HepG2 (cell line): ENCODE results near the gene GPR155. TPM values are rescaled to one million over a fixed set of nuclear protein-coding genes. Genes with fewer than 3 reads are reported as not detected.
A peak's percentile ranks its signal among the peaks of the same experiment; 100 is the strongest.

ENCODE experiments used
- ETV6 ChIP-seq: sonication (generic); formaldehyde crosslinking; conservative IDR thresholded peaks from 2 replicates; pipeline ENCODE4 v1.4.0; 2020; ENCODE audit warnings: missing genetic modification reagents
- KMT2A ChIP-seq: sonication (generic); formaldehyde crosslinking; IDR thresholded peaks from 2 replicates; pipeline ENCODE4 v1.4.0; 2020; ENCODE audit warnings: missing genetic modification reagents
- KMT2B ChIP-seq: IDR thresholded peaks from 2 replicates; pipeline ENCODE4 v1.6.1; 2016; ENCODE audit warnings: missing genetic modification reagents, missing compliant biosample characterization
- MAZ ChIP-seq, 2 experiments: sonication (generic) in 1 of 2; formaldehyde crosslinking in 1 of 2; IDR thresholded peaks; 2 replicates each; pipeline versions ENCODE4 v1.5.0 to v1.6.1; 2012 to 2020; ENCODE audit warnings: low read depth in 2 of 2, mild to moderate bottlenecking in 2 of 2, borderline replicate concordance in 1 of 2, improper control_type of control experiment in 1 of 2, low read length in 1 of 2, missing genetic modification reagents in 1 of 2, moderate library complexity in 1 of 2
- PHF20 ChIP-seq: sonication (generic); formaldehyde crosslinking; IDR thresholded peaks from 2 replicates; pipeline ENCODE4 v1.5.0; 2020; ENCODE audit warnings: mild to moderate bottlenecking, missing genetic modification reagents
- SMAD9 ChIP-seq: sonication (generic); formaldehyde crosslinking; IDR thresholded peaks from 2 replicates; pipeline ENCODE4 v1.5.1; 2020; ENCODE audit warnings: mild to moderate bottlenecking, missing genetic modification reagents
- SP4 ChIP-seq: sonication (generic); formaldehyde crosslinking; IDR thresholded peaks from 2 replicates; pipeline ENCODE4 v1.8.1; 2023; ENCODE audit warnings: mild to moderate bottlenecking, missing genetic modification reagents
- SYNCRIP ChIP-seq: fragments of 200-400 bp; formaldehyde crosslinking; IDR thresholded peaks from 2 replicates; pipeline ENCODE4 v1.6.1; 2018; ENCODE audit warnings: mild to moderate bottlenecking, low read depth, low read length; ENCODE audit not compliant: insufficient read depth
- TARDBP ChIP-seq: sonication (generic); formaldehyde crosslinking; IDR thresholded peaks from 2 replicates; pipeline ENCODE4 v1.8.0; 2022; ENCODE audit warnings: mild to moderate bottlenecking, missing genetic modification reagents
- TGIF2 ChIP-seq: IDR thresholded peaks from 2 replicates; pipeline ENCODE4 v1.6.1; 2016; ENCODE audit warnings: control low read depth, missing compliant biosample characterization
- ZBTB38 ChIP-seq: sonication (generic); formaldehyde crosslinking; IDR thresholded peaks from 2 replicates; pipeline ENCODE4 v1.5.1; 2020; ENCODE audit warnings: mild to moderate bottlenecking, missing genetic modification reagents
- ZEB1 ChIP-seq: IDR thresholded peaks from 2 replicates; pipeline ENCODE4 v1.6.1; 2012; ENCODE audit warnings: mild to moderate bottlenecking, low read depth, inconsistent platforms; ENCODE audit not compliant: insufficient replicate concordance
- ZFP1 ChIP-seq: IDR thresholded peaks from 2 replicates; pipeline ENCODE4 v1.6.1; 2016
- ZFY ChIP-seq: sonication (generic); formaldehyde crosslinking; IDR thresholded peaks from 2 replicates; pipeline ENCODE4 v1.4.0; 2020; ENCODE audit warnings: missing genetic modification reagents
- ZNF136 ChIP-seq: sonication (generic); formaldehyde crosslinking; IDR thresholded peaks from 2 replicates; pipeline ENCODE4 v1.8.1; 2022; ENCODE audit warnings: low read depth, mild to moderate bottlenecking, moderate library complexity, missing genetic modification reagents
- ZNF205 ChIP-seq: IDR thresholded peaks from 2 replicates; pipeline ENCODE4 v1.6.1; 2018; ENCODE audit warnings: missing biosample characterization, missing genetic modification reagents
- ZNF382 ChIP-seq: sonication (generic); formaldehyde crosslinking; IDR thresholded peaks from 2 replicates; pipeline ENCODE4 v1.5.0; 2020; ENCODE audit warnings: missing genetic modification reagents, mild to moderate bottlenecking, borderline replicate concordance
- ZNF441 ChIP-seq: sonication (generic); formaldehyde crosslinking; IDR thresholded peaks from 2 replicates; pipeline ENCODE4 v1.7.0; 2021; ENCODE audit warnings: missing genetic modification reagents, borderline replicate concordance
- ZNF468 ChIP-seq: sonication (generic); formaldehyde crosslinking; IDR thresholded peaks from 2 replicates; pipeline ENCODE4 v1.8.0; 2022; ENCODE audit warnings: mild to moderate bottlenecking, moderate library complexity, missing genetic modification reagents
- ZNF737 ChIP-seq: sonication (generic); formaldehyde crosslinking; IDR thresholded peaks from 2 replicates; pipeline ENCODE4 v1.5.0; 2020; ENCODE audit warnings: missing genetic modification reagents, mild to moderate bottlenecking, borderline replicate concordance
- ZNF883 ChIP-seq: sonication (generic); formaldehyde crosslinking; IDR thresholded peaks from 2 replicates; pipeline ENCODE4 v1.5.1; 2020; ENCODE audit warnings: mild to moderate bottlenecking, missing genetic modification reagents; ENCODE audit errors: not compliant biosample characterization
- ZSCAN29 ChIP-seq: sonication (generic); formaldehyde crosslinking; conservative IDR thresholded peaks from 2 replicates; pipeline ENCODE4 v1.4.0; 2020; ENCODE audit warnings: mild to moderate bottlenecking, missing genetic modification reagents
- polyA plus RNA-seq, 8 experiments: library from polyadenylated mRNA; depleted of rRNA in 3 of 8; stranded (reverse) in 7 of 8; unstranded in 1 of 8; fragments of >200 nt; fragmentation: Illumina TruSeq in 4 of 8; extraction: Trizol in 4 of 8; gene quantifications; 2 replicates each; pipeline versions ENCODE4 v1.2.1 to v1.2.3, GENCODE V29; 2011 to 2016; ENCODE audit warnings: low read depth in 4 of 8, missing spikeins in 1 of 8, mixed read lengths in 1 of 8; ENCODE audit not compliant: insufficient read depth in 1 of 8
- total RNA-seq, 5 experiments: library from RNA; depleted of rRNA; stranded (reverse); fragments of >200 nt; fragmentation: Illumina TruSeq; extraction: Trizol; gene quantifications; 2 replicates each; pipeline ENCODE4 v1.2.3, GENCODE V29; 2016; ENCODE audit warnings: low read depth in 1 of 5
- TF ChIP-seq, protein P1 (sequence below): sonication (generic); formaldehyde crosslinking; IDR thresholded peaks from 2 replicates; pipeline ENCODE4 v1.4.0; 2020; ENCODE audit warnings: missing genetic modification reagents, borderline replicate concordance
- TF ChIP-seq, protein P2 (sequence below): sonication (generic); formaldehyde crosslinking; IDR thresholded peaks from 2 replicates; pipeline ENCODE4 v1.4.0; 2020; ENCODE audit warnings: mild to moderate bottlenecking, low read depth, missing genetic modification reagents

GPR155 gene
- total and polyA plus RNA-seq, 2 of the 13 experiments (the other 11 are each of a cell fraction or from before 2014, with no cell fraction given) = 0.15 to 0.49 TPM

DNA sequence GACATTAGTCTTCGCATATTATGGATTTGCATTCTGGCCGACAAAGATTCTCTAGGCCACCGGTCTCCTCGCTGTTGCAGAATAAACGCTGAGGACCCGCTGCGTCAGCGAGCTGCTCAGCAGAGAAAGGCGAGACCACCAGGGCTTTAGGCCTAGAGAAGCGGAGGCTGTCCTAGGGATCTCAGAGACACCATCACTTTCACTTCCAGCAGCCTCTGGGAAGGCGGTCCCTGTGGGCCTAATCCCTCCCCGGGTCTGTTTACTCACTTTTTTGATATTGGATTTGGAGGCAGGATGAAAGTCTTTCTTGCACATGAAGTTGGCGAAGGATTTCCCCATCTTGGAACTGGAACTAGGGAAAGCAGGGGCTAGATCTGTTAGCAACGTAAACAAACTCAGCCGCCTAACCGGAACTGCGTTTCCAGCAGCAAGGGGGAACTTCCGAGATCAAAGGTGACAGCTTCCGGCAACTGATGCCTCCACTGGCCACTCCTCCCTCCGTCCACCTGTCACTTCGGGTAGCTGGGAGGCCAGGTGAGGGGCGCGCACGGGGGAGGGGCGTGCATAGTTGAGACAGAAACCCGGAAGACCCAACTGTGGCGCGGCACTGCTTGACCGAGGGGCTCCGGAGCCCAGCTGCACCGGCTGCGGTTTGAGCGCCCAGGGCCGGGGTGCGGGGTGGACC, 91.4 kb downstream of the GPR155 start, which contains the start of gene SCRN3 (continued):
- TF ChIP-seq, protein P1, sequence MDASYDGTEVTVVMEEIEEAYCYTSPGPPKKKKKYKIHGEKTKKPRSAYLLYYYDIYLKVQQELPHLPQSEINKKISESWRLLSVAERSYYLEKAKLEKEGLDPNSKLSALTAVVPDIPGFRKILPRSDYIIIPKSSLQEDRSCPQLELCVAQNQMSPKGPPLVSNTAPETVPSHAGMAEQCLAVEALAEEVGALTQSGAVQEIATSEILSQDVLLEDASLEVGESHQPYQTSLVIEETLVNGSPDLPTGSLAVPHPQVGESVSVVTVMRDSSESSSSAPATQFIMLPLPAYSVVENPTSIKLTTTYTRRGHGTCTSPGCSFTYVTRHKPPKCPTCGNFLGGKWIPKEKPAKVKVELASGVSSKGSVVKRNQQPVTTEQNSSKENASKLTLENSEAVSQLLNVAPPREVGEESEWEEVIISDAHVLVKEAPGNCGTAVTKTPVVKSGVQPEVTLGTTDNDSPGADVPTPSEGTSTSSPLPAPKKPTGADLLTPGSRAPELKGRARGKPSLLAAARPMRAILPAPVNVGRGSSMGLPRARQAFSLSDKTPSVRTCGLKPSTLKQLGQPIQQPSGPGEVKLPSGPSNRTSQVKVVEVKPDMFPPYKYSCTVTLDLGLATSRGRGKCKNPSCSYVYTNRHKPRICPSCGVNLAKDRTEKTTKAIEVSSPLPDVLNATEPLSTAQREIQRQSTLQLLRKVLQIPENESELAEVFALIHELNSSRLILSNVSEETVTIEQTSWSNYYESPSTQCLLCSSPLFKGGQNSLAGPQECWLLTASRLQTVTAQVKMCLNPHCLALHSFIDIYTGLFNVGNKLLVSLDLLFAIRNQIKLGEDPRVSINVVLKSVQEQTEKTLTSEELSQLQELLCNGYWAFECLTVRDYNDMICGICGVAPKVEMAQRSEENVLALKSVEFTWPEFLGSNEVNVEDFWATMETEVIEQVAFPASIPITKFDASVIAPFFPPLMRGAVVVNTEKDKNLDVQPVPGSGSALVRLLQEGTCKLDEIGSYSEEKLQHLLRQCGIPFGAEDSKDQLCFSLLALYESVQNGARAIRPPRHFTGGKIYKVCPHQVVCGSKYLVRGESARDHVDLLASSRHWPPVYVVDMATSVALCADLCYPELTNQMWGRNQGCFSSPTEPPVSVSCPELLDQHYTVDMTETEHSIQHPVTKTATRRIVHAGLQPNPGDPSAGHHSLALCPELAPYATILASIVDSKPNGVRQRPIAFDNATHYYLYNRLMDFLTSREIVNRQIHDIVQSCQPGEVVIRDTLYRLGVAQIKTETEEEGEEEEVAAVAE (CRISPR knock-in tag) = 0 out of 2 replicates have a peak, but pooled peaks have one; percentile 48
- TF ChIP-seq ETV6 (CRISPR knock-in tag) = 0 out of 2 replicates have a peak, but pooled peaks have one; percentile 61
- peak; percentile 91 for TF ChIP-seq TGIF2 (CRISPR knock-in tag)
- no peak for TF ChIP-seq ZNF737
- no peak for TF ChIP-seq ZSCAN29 (CRISPR knock-in tag)
- peak; percentile 98 for TF ChIP-seq KMT2B
- TF ChIP-seq TARDBP = peak; percentile 42; the same call in 1 of the 2 replicates
- TF ChIP-seq, protein P2, sequence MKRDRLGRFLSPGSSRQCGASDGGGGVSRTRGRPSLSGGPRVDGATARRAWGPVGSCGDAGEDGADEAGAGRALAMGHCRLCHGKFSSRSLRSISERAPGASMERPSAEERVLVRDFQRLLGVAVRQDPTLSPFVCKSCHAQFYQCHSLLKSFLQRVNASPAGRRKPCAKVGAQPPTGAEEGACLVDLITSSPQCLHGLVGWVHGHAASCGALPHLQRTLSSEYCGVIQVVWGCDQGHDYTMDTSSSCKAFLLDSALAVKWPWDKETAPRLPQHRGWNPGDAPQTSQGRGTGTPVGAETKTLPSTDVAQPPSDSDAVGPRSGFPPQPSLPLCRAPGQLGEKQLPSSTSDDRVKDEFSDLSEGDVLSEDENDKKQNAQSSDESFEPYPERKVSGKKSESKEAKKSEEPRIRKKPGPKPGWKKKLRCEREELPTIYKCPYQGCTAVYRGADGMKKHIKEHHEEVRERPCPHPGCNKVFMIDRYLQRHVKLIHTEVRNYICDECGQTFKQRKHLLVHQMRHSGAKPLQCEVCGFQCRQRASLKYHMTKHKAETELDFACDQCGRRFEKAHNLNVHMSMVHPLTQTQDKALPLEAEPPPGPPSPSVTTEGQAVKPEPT = no peak
- TF ChIP-seq MAZ (IDR thresholded peaks at IDR 0.05; ENCODE audit: borderline replicate concordance, low read depth, low read length) = peak; percentile 54; the same call in 1 of the 2 replicates
- TF ChIP-seq MAZ (CRISPR knock-in tag; IDR thresholded peaks at IDR 0.05; ENCODE audit: low read depth) = peak; percentile 94
- TF ChIP-seq ZNF883 (CRISPR knock-in tag) = peak; percentile 64
- peak; percentile 34 for TF ChIP-seq SP4
- TF ChIP-seq ZNF136 (CRISPR knock-in tag) = no peak
- TF ChIP-seq PHF20 (CRISPR knock-in tag) = peak; percentile 97
- no peak for TF ChIP-seq ZNF382 (CRISPR knock-in tag)
- TF ChIP-seq ZBTB38 (CRISPR knock-in tag) = peak; percentile 72; the same call in 1 of the 2 replicates
- peak; percentile 97 for TF ChIP-seq ZFY (CRISPR knock-in tag)
- peak; percentile 68; the same call in 1 of the 2 replicates for TF ChIP-seq ZNF441 (CRISPR knock-in tag)
- no peak for TF ChIP-seq ZFP1 (CRISPR knock-in tag)
- TF ChIP-seq ZEB1 = peak; percentile 100
- 0 out of 2 replicates have a peak, but pooled peaks have one; percentile 20 for TF ChIP-seq ZNF468 (CRISPR knock-in tag)
- TF ChIP-seq SMAD9 (CRISPR knock-in tag) = 0 out of 2 replicates have a peak, but pooled peaks have one; percentile 5
- TF ChIP-seq SYNCRIP = no peak
- 0 out of 2 replicates have a peak, but pooled peaks have one; percentile 13 for TF ChIP-seq ZNF205 (CRISPR knock-in tag)
- TF ChIP-seq KMT2A (CRISPR knock-in tag) = peak; percentile 94; the same call in 1 of the 2 replicates
